GM12878 (cell line): ENCODE measurements around the gene FKBP2. TPM values are rescaled to one million over a fixed set of nuclear protein-coding genes. Genes with fewer than 3 reads are reported as not detected.

ENCODE experiments used
- ATAC-seq: fragments of 200-7000 bp; cut with Tn5 transposase; 3 replicates; pipeline ENCODE4 v1.9.1; 2020; ENCODE audit warnings: mild to moderate bottlenecking, moderate library complexity
- BruUV-seq: library from RNA; stranded (reverse); fragments of 400-500 nt; replicated peaks from 2 replicates; lab custom pipeline; 2021; lab: Mats Ljungman, UMichigan
- CTCF ChIA-PET: fragments of 300-600 bp; sonication (Branson Sonifier 250); formaldehyde crosslinking; extraction: SDS; loops from one replicate; lab custom pipeline; 2021; ENCODE audit warnings: inconsistent platforms; lab: Yijun Ruan, JAX
- POLR2A ChIA-PET: fragments of 350-600 bp; formaldehyde crosslinking; extraction: SDS; loops from one replicate; lab custom pipeline; 2021; ENCODE audit warnings: inconsistent platforms; lab: Charles Lee
- RAD21 ChIA-PET: fragments of 300-600 bp; sonication (Branson Sonifier 250); formaldehyde crosslinking; loops from one replicate; lab custom pipeline; 2023; ENCODE audit warnings: antibody characterized with exemption; ENCODE audit not compliant: unreplicated experiment; lab: Charles Lee
- SMC1A ChIA-PET: fragments of 300-600 bp; sonication (Branson Sonifier 250); formaldehyde crosslinking; loops from one replicate; lab custom pipeline; 2023; ENCODE audit not compliant: unreplicated experiment, uncharacterized antibody; lab: Charles Lee
- DNase-seq: peaks from one replicate; pipeline ENCODE4 v3.0.0-alpha.2; 2011; ENCODE audit warnings: low read depth, low spot score
- FAIRE-seq: peaks from 3 replicates; lab custom pipeline; 2011; peaks lifted over from hg19 to GRCh38; lab: Jason Lieb, UNC
- H2AFZ ChIP-seq: 2 replicates; pipeline ENCODE4 v1.6.0; 2011; ENCODE audit warnings: low read depth, low read length, control low read depth; ENCODE audit not compliant: control insufficient read depth
- H3K27ac ChIP-seq: 2 replicates; pipeline ENCODE4 v1.5.1; 2011; ENCODE audit warnings: control low read depth; ENCODE audit not compliant: control insufficient read depth, insufficient read depth
- H3K27me3 ChIP-seq, 2 experiments: replicated peaks in 1 of 2; 2 replicates each; pipeline versions ENCODE4 v1.6.0 to v1.6.1; 2011; ENCODE audit warnings: low read length in 1 of 2; ENCODE audit not compliant: control insufficient read depth in 2 of 2, insufficient read depth in 2 of 2
- H3K36me3 ChIP-seq, 2 experiments: 2 replicates each; pipeline ENCODE4 v1.5.1; 2011; ENCODE audit warnings: low read length in 1 of 2; ENCODE audit not compliant: control insufficient read depth in 2 of 2, insufficient read depth in 2 of 2
- H3K4me1 ChIP-seq: 2 replicates; pipeline ENCODE4 v1.6.1; 2011; ENCODE audit warnings: mild to moderate bottlenecking, low read length, moderate library complexity, mixed read lengths; ENCODE audit not compliant: control insufficient read depth, insufficient read depth
- H3K4me2 ChIP-seq: 2 replicates; pipeline ENCODE4 v1.6.0; 2011; ENCODE audit warnings: control low read depth; ENCODE audit not compliant: control insufficient read depth, insufficient read depth
- H3K4me3 ChIP-seq: fragments of 200-600 bp; sonication (generic); 2 replicates; pipeline ENCODE4 v1.5.1; 2016
- H3K79me2 ChIP-seq: 2 replicates; pipeline ENCODE4 v1.6.0; 2011; ENCODE audit warnings: low read length; ENCODE audit not compliant: control insufficient read depth, insufficient read depth
- H3K9ac ChIP-seq: 2 replicates; pipeline ENCODE4 v1.8.0; 2011; ENCODE audit warnings: low read length, control low read depth, mixed read lengths; ENCODE audit not compliant: control insufficient read depth, insufficient read depth
- H3K9me3 ChIP-seq: replicated peaks from 3 replicates; pipeline ENCODE4 v1.5.1; 2011; ENCODE audit warnings: mild to moderate bottlenecking, low read length; ENCODE audit not compliant: control insufficient read depth, insufficient read depth
- H4K20me1 ChIP-seq: 2 replicates; pipeline ENCODE4 v1.6.0; 2011; ENCODE audit not compliant: control insufficient read depth, insufficient read depth
- BCLAF1 ChIP-seq: fragments of 450-650 bp; IDR thresholded peaks from 2 replicates; pipeline ENCODE4 v1.6.1; 2017; ENCODE audit warnings: antibody characterized with exemption, mild to moderate bottlenecking, moderate library complexity
- EGR1 ChIP-seq, 2 experiments: IDR thresholded peaks; 1 replicate in 1 of 2; 2 replicates in 1 of 2; pipeline ENCODE4 v1.6.1; 2011 to 2012; ENCODE audit warnings: low read depth in 2 of 2, low read length in 2 of 2, borderline replicate concordance in 1 of 2, mild to moderate bottlenecking in 1 of 2, moderate library complexity in 1 of 2
- HDGF ChIP-seq: fragments of 450-650 bp; IDR thresholded peaks from 2 replicates; pipeline ENCODE4 v1.6.1; 2016; ENCODE audit warnings: antibody characterized with exemption
- POLR2A ChIP-seq: IDR thresholded peaks from 2 replicates; pipeline ENCODE4 v1.6.1; 2011; ENCODE audit warnings: low read depth, mild to moderate bottlenecking, low read length
- SIN3A ChIP-seq: IDR thresholded peaks from 2 replicates; pipeline ENCODE4 v1.6.1; 2012; ENCODE audit warnings: low read depth, low read length, improper control_type of control experiment
- SMC3 ChIP-seq: IDR thresholded peaks from 2 replicates; pipeline ENCODE4 v1.6.1; 2011; ENCODE audit warnings: low read length, improper control_type of control experiment, borderline replicate concordance
- STAT3 ChIP-seq: IDR thresholded peaks from 2 replicates; pipeline ENCODE4 v1.6.1; 2011; ENCODE audit warnings: low read depth, low read length, improper control_type of control experiment
- ZBED1 ChIP-seq: IDR thresholded peaks from 2 replicates; pipeline ENCODE4 v1.6.1; 2016; ENCODE audit warnings: borderline replicate concordance
- ZNF217 ChIP-seq: fragments of 450-650 bp; IDR thresholded peaks from 2 replicates; pipeline ENCODE4 v1.6.1; 2017; ENCODE audit warnings: antibody characterized with exemption, mild to moderate bottlenecking
- WGBS: methylation state at CpG from one replicate; pipeline ENCODE4 v1.1.6; 2016; ENCODE audit warnings: low lambda C conversion rate; ENCODE audit not compliant: insufficient replicate concordance, insufficient coverage; ENCODE audit errors: missing lambda C conversion rate; 5-methylcytosine and 5-hydroxymethylcytosine counted together
- in situ Hi-C: fragments of 300-500 bp; cut with MboI; formaldehyde crosslinking; loops from 9 replicates; pipeline ENCODE4 v1.14.3; 2018; ENCODE audit warnings: mixed read lengths
- intact Hi-C: fragments of 100-400 bp; cut with micrococcal nuclease; formaldehyde crosslinking; loops from one replicate; pipeline ENCODE4 v1.14.2; 2022; ENCODE audit not compliant: unreplicated experiment
- polyA plus RNA-seq, 11 experiments: library from polyadenylated mRNA; depleted of rRNA in 4 of 11; unstranded in 6 of 11; stranded (reverse) in 5 of 11; fragments of >200 nt; fragmentation: Nextera tagmentation in 4 of 11; fragmentation: Illumina TruSeq in 1 of 11; extraction: Ambion mirVana in 4 of 11; extraction: Trizol in 1 of 11; gene quantifications; 1 replicate in 1 of 11; 2 replicates in 10 of 11; pipeline versions ENCODE4 v1.2.1 to v1.2.3, GENCODE V29; 2011 to 2016; ENCODE audit warnings: inconsistent platforms in 2 of 11, missing spikeins in 2 of 11, low read depth in 1 of 11
- total RNA-seq, 4 experiments: library from RNA; depleted of rRNA in 3 of 4; stranded (reverse); fragments of >200 nt in 3 of 4; fragmentation: Illumina TruSeq in 1 of 4; extraction: Trizol in 1 of 4; gene quantifications; 2 replicates each; pipeline versions ENCODE4 v1.2.1 to v1.2.3, GENCODE V29; 2013 to 2021
- TF ChIP-seq, protein P1 (sequence below): fragments of 450-650 bp; IDR thresholded peaks from 2 replicates; pipeline ENCODE4 v1.6.1; 2017; ENCODE audit warnings: mild to moderate bottlenecking, moderate library complexity
- TF ChIP-seq, protein P2 (sequence below), 3 experiments: IDR thresholded peaks in 2 of 3; conservative IDR thresholded peaks in 1 of 3; 2 replicates each; pipeline ENCODE4 v1.5.1; 2011; ENCODE audit warnings: low read depth in 3 of 3, low read length in 3 of 3, mild to moderate bottlenecking in 3 of 3, control low read depth in 2 of 3, moderate library complexity in 2 of 3, inconsistent platforms in 1 of 3, mixed read lengths in 1 of 3; ENCODE audit not compliant: control insufficient read depth in 2 of 3, insufficient read depth in 1 of 3; ENCODE audit errors: extremely low read depth in 1 of 3

FKBP2 gene
- total and polyA plus RNA-seq, 10 of the 15 experiments (the other 5 are each of a cell fraction or from before 2014, with no cell fraction given), result 1.8 to 99.7 (median 39.5) TPM

GRCh38 chr11:64285885-64286800 lies 45.2 kb downstream of the FKBP2 start:
- BruUV-seq, result no TSS peak
- intact Hi-C loops, result loop anchor here (1.0 kb wide), 1 partner anchor 16 kb away; no protein-coding TSS in a partner anchor
- RAD21 ChIA-PET, result interaction anchor here (1.7 to 2.7 kb wide), 4 partner anchors 15 to 80 kb away, joined by 7 to 10 read pairs (median 10); partner anchors contain the start of gene FERMT3
- SMC1A ChIA-PET, result interaction anchor here (1.1 to 3.5 kb wide), 5 partner anchors 14 to 80 kb away, joined by 3 to 16 read pairs (median 5); partner anchors contain the start of genes CATSPERZ, PRDX5 and TRMT112
- Histone ChIP-seq H3K9ac (peak overlapping the region; percentile 67), H2AFZ (peak overlapping the region; percentile 30; the same call in 1 of the 2 replicates), H3K27ac (no peak overlapping the region; the same call in 1 of the 2 replicates), H3K4me1 (peaks cover 7% of the 10 kb centered on the region), H3K4me3 (peak overlapping the region; percentile 86), H3K4me2 (peak overlapping the region; percentile 99), H3K27me3 (no peaks in the 10 kb centered on the region; a peak in 2 of 4 replicates), H4K20me1 (no peaks in the 10 kb centered on the region), H3K36me3 (peaks cover 0 to 2% of the 10 kb centered on the region in 2 experiments; a peak in 2 of 4 replicates), H3K9me3 (no peaks in the 10 kb centered on the region), H3K79me2 (peaks cover 15% of the 10 kb centered on the region)
- POLR2A ChIA-PET, result interaction anchor here (1.8 to 6.2 kb wide), 3 partner anchors 15 to 40 kb away, joined by 6 to 92 read pairs (median 10); partner anchors contain the start of genes PRDX5 and TRMT112
- CTCF ChIA-PET, result interaction anchor here (0.7 to 5.5 kb wide), 5 partner anchors 15 to 81 kb away, joined by 3 to 46 read pairs (median 5); partner anchors contain the start of genes CATSPERZ, ESRRA, PRDX5 and TRMT112
- in situ Hi-C loops, result no loop called here
- DNase-seq (no peak), FAIRE-seq (peak; percentile 66), ATAC-seq (peak; percentile 31)
- 28% methylated on average over 33 of the region's 40 CpGs for WGBS
- TF ChIP-seq STAT3, result no peak
- TF ChIP-seq BCLAF1, result no peak
- TF ChIP-seq SMC3, result peak; percentile 10; the same call in 1 of the 2 replicates
- TF ChIP-seq EGR1 (IDR thresholded peaks at IDR 0.05; ENCODE audit: borderline replicate concordance in 1 of 2, low read depth in 2 of 2, low read length in 2 of 2), result no peak
- 0 out of 2 replicates have a peak, but pooled peaks have one; percentile 27 for TF ChIP-seq HDGF
- no peak for TF ChIP-seq SIN3A
- TF ChIP-seq, protein P1, sequence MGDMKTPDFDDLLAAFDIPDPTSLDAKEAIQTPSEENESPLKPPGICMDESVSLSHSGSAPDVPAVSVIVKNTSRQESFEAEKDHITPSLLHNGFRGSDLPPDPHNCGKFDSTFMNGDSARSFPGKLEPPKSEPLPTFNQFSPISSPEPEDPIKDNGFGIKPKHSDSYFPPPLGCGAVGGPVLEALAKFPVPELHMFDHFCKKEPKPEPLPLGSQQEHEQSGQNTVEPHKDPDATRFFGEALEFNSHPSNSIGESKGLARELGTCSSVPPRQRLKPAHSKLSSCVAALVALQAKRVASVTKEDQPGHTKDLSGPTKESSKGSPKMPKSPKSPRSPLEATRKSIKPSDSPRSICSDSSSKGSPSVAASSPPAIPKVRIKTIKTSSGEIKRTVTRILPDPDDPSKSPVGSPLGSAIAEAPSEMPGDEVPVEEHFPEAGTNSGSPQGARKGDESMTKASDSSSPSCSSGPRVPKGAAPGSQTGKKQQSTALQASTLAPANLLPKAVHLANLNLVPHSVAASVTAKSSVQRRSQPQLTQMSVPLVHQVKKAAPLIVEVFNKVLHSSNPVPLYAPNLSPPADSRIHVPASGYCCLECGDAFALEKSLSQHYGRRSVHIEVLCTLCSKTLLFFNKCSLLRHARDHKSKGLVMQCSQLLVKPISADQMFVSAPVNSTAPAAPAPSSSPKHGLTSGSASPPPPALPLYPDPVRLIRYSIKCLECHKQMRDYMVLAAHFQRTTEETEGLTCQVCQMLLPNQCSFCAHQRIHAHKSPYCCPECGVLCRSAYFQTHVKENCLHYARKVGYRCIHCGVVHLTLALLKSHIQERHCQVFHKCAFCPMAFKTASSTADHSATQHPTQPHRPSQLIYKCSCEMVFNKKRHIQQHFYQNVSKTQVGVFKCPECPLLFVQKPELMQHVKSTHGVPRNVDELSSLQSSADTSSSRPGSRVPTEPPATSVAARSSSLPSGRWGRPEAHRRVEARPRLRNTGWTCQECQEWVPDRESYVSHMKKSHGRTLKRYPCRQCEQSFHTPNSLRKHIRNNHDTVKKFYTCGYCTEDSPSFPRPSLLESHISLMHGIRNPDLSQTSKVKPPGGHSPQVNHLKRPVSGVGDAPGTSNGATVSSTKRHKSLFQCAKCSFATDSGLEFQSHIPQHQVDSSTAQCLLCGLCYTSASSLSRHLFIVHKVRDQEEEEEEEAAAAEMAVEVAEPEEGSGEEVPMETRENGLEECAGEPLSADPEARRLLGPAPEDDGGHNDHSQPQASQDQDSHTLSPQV, result no peak
- TF ChIP-seq, protein P2, sequence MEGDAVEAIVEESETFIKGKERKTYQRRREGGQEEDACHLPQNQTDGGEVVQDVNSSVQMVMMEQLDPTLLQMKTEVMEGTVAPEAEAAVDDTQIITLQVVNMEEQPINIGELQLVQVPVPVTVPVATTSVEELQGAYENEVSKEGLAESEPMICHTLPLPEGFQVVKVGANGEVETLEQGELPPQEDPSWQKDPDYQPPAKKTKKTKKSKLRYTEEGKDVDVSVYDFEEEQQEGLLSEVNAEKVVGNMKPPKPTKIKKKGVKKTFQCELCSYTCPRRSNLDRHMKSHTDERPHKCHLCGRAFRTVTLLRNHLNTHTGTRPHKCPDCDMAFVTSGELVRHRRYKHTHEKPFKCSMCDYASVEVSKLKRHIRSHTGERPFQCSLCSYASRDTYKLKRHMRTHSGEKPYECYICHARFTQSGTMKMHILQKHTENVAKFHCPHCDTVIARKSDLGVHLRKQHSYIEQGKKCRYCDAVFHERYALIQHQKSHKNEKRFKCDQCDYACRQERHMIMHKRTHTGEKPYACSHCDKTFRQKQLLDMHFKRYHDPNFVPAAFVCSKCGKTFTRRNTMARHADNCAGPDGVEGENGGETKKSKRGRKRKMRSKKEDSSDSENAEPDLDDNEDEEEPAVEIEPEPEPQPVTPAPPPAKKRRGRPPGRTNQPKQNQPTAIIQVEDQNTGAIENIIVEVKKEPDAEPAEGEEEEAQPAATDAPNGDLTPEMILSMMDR (IDR thresholded peaks at IDR 0.05 in 2 of 3, conservative IDR thresholded peaks at IDR 0.05 in 1 of 3; ENCODE audit: control insufficient read depth in 2 of 3, extremely low read depth in 1 of 3, insufficient read depth in 1 of 3, low read depth in 3 of 3, low read length in 3 of 3), result peak; percentile 26 to 39 (median 34); a peak in 4 of 6 replicates
- TF ChIP-seq ZBED1, result no peak
- no peak for TF ChIP-seq ZNF217
- TF ChIP-seq POLR2A, result no peak
